ENCODE results near the gene KAZN.

DNA sequence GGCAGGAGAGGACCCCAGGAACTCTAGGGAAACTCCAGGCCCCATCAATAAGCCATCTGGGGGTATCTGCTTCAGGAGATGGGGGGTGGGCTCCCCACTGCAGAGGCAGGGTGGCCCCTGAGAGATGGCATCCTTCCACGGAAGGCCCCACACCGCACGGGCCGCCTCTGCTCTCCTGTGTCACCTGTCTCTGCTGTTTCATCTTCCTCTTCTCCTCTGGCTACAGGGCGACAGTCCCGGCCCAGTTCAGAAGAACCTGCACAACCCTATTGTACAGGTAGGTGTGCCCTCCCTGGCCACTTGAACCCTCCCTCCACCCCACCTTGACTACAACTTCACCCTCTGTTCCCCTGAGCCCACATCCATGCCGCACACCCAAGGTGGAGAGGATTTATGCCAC lies 464.9 kb downstream of the KAZN start:
- no peak for TF ChIP-seq EZH2 (IDR thresholded peaks at IDR 0.05; ENCODE audit: low read depth, low read length, severe bottlenecking)
- no peak for TF ChIP-seq CTCF (IDR thresholded peaks at IDR 0.05; ENCODE audit: control extremely low read depth in 1 of 3, insufficient read depth in 1 of 3, low read depth in 1 of 3, low read length in 3 of 3)
- TF ChIP-seq YY1 (IDR thresholded peaks at IDR 0.05; ENCODE audit: low read depth, low read length): no peak
- TF ChIP-seq SRF (IDR thresholded peaks at IDR 0.05; ENCODE audit: low read depth, low read length): no peak
- TF ChIP-seq, protein P1, sequence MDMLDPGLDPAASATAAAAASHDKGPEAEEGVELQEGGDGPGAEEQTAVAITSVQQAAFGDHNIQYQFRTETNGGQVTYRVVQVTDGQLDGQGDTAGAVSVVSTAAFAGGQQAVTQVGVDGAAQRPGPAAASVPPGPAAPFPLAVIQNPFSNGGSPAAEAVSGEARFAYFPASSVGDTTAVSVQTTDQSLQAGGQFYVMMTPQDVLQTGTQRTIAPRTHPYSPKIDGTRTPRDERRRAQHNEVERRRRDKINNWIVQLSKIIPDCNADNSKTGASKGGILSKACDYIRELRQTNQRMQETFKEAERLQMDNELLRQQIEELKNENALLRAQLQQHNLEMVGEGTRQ (IDR thresholded peaks at IDR 0.05; ENCODE audit: low read length): no peak
